Measurements from ENCODE around the gene PLXDC2.

The PLXDC2 gene

GRCh38 chr10:19777806-19778205 is 38.4 kb upstream of the PLXDC2 start:
- H3K9ac ChIP-seq, result no peak overlapping the region
- H3K4me2 ChIP-seq (ENCODE audit: low read length), result no peak overlapping the region
- H2AFZ ChIP-seq, result no peak overlapping the region
- no peaks in the 10 kb centered on the region for H3K4me1 ChIP-seq
- H3K4me3 ChIP-seq (ENCODE audit: low read depth, low read length), result no peak overlapping the region
- H3K36me3 ChIP-seq (ENCODE audit: control insufficient read depth, insufficient read depth, low read length), result no peaks in the 10 kb centered on the region
- TF ChIP-seq CTCF (IDR thresholded peaks at IDR 0.05), result no peak
- H3K9me3 ChIP-seq (ENCODE audit: control insufficient read depth, low read length), result no peaks in the 10 kb centered on the region
- no peaks in the 10 kb centered on the region for H3K27me3 ChIP-seq (ENCODE audit: control insufficient read depth, insufficient read depth, low read length)
- no peaks in the 10 kb centered on the region for H3K79me2 ChIP-seq
- no peak overlapping the region for H3K27ac ChIP-seq

DNA sequence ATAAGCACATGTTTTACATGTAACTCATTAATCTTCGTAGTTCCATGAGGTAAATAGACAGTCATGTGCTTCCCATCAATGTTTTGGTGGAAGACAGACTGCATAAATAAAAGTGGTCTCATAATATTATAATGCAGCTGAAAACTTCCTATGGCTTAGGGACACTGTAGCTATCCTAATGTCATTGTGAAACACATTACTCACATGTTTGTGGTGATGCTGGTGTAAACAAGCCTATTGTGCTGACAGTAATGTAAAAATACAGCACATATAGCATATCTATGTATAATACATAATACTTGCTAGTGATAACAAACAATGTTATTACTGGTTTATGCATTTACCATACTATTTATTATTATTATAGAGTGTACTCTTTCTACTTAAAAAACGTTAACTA is 37.2 kb upstream of the PLXDC2 start:
- Histone ChIP-seq H3K4me3 (ENCODE audit: low read depth, low read length) (no peak overlapping the region), H3K27me3 (ENCODE audit: control insufficient read depth, insufficient read depth, low read length) (no peaks in the 10 kb centered on the region), H3K27ac (no peak overlapping the region), H3K9ac (no peak overlapping the region), H3K4me1 (no peaks in the 10 kb centered on the region), H2AFZ (no peak overlapping the region), H3K79me2 (no peaks in the 10 kb centered on the region), H3K9me3 (ENCODE audit: control insufficient read depth, low read length) (no peaks in the 10 kb centered on the region), H3K36me3 (ENCODE audit: control insufficient read depth, insufficient read depth, low read length) (no peaks in the 10 kb centered on the region), H3K4me2 (ENCODE audit: low read length) (no peak overlapping the region)
- no peak for TF ChIP-seq CTCF (IDR thresholded peaks at IDR 0.05)

GRCh38 chr10:19782430-19783089 is 33.7 kb upstream of the PLXDC2 start:
- H3K36me3 ChIP-seq (ENCODE audit: control insufficient read depth, insufficient read depth, low read length), result no peaks in the 10 kb centered on the region
- H3K79me2 ChIP-seq, result no peaks in the 10 kb centered on the region
- H3K4me1 ChIP-seq, result no peaks in the 10 kb centered on the region
- no peaks in the 10 kb centered on the region for H3K9me3 ChIP-seq (ENCODE audit: control insufficient read depth, low read length)
- H2AFZ ChIP-seq, result no peak overlapping the region
- no peak overlapping the region for H3K4me2 ChIP-seq (ENCODE audit: low read length)
- H3K27me3 ChIP-seq (ENCODE audit: control insufficient read depth, insufficient read depth, low read length), result no peaks in the 10 kb centered on the region
- H3K27ac ChIP-seq, result no peak overlapping the region
- H3K4me3 ChIP-seq (ENCODE audit: low read depth, low read length), result no peak overlapping the region
- TF ChIP-seq CTCF (IDR thresholded peaks at IDR 0.05), result no peak
- H3K9ac ChIP-seq, result no peak overlapping the region

GRCh38 chr10:19783721-19784120 is 32.5 kb upstream of the PLXDC2 start:
- Histone ChIP-seq H2AFZ (no peak overlapping the region), H3K36me3 (ENCODE audit: control insufficient read depth, insufficient read depth, low read length) (no peaks in the 10 kb centered on the region), H3K9me3 (ENCODE audit: control insufficient read depth, low read length) (no peaks in the 10 kb centered on the region), H3K4me2 (ENCODE audit: low read length) (no peak overlapping the region), H3K79me2 (no peaks in the 10 kb centered on the region), H3K4me1 (no peaks in the 10 kb centered on the region), H3K27ac (no peak overlapping the region), H3K27me3 (ENCODE audit: control insufficient read depth, insufficient read depth, low read length) (no peaks in the 10 kb centered on the region), H3K4me3 (ENCODE audit: low read depth, low read length) (no peak overlapping the region), H3K9ac (no peak overlapping the region)
- TF ChIP-seq CTCF (IDR thresholded peaks at IDR 0.05), result no peak

DNA sequence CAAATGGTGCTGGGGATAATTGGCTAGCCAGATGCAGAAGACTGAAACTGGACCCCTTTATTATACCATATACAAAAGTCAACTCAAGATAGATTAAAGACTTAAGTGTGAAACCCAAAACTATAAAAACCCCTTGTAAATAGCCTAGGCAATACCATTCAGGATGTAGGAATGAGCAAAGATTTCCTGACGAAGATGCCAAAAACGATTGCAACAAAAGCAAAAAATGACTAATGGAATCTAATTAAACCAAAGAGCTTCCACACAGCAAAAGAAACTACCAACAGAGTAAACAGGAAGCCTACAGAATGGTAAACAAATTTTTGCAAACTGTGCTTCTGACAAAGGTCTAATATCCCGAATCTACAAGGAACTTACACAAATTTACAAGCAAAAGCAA is 30.9 kb upstream of the PLXDC2 start:
- no peaks in the 10 kb centered on the region for H3K4me1 ChIP-seq
- no peak overlapping the region for H3K27ac ChIP-seq
- no peaks in the 10 kb centered on the region for H3K36me3 ChIP-seq (ENCODE audit: control insufficient read depth, insufficient read depth, low read length)

More for the DNA sequence above, 30.9 kb upstream of the PLXDC2 start:
- H3K9ac ChIP-seq, result no peak overlapping the region
- H3K79me2 ChIP-seq, result no peaks in the 10 kb centered on the region
- no peak overlapping the region for H2AFZ ChIP-seq
- TF ChIP-seq CTCF (IDR thresholded peaks at IDR 0.05), result no peak
- no peak overlapping the region for H3K4me3 ChIP-seq (ENCODE audit: low read depth, low read length)
- H3K27me3 ChIP-seq (ENCODE audit: control insufficient read depth, insufficient read depth, low read length), result no peaks in the 10 kb centered on the region
- no peaks in the 10 kb centered on the region for H3K9me3 ChIP-seq (ENCODE audit: control insufficient read depth, low read length)
- H3K4me2 ChIP-seq (ENCODE audit: low read length), result no peak overlapping the region

Data from parathyroid adenoma (tissue), 2 donors.